Measurements from ENCODE around the gene HYAL4. TPM values are rescaled to one million over a fixed set of nuclear protein-coding genes. Genes with fewer than 3 reads are reported as not detected.
A peak's percentile ranks its signal among the peaks of the same experiment; 100 is the strongest.

Gene HYAL4
- total RNA-seq, 2 experiments from 2014 or later = not detected

GRCh38 chr7:123864966-123865365, 20.0 kb downstream of the HYAL4 start:
- Histone ChIP-seq H3K36me3 (ENCODE audit: insufficient read depth, low read length) (no peaks in the 10 kb centered on the region), H3K27ac (ENCODE audit: low read depth, low read length, poor library complexity, severe bottlenecking) (no peak overlapping the region), H3K9me3 (ENCODE audit: low read length) (no peaks in the 10 kb centered on the region), H4K20me1 (ENCODE audit: insufficient read depth, low read length) (no peaks in the 10 kb centered on the region), H3K4me2 (ENCODE audit: low read length) (no peak overlapping the region), H3K79me2 (ENCODE audit: insufficient read depth, low read depth, low read length) (no peaks in the 10 kb centered on the region), H3K4me1 (ENCODE audit: insufficient read depth, low read length, poor library complexity, severe bottlenecking) (no peaks in the 10 kb centered on the region), H3K9me2 (ENCODE audit: insufficient read depth, low read length) (no peaks in the 10 kb centered on the region), H2AFZ (ENCODE audit: low read length) (no peak overlapping the region), H3K4me3 (ENCODE audit: low read depth, low read length, poor library complexity, severe bottlenecking) (no peak overlapping the region)
- intact Hi-C loops (cut with micrococcal nuclease; ENCODE audit: unreplicated experiment) = loop anchor here (1.0 to 10.0 kb wide), 4 partner anchors 68 to 370 kb away; no protein-coding TSS in a partner anchor
- ChIA-PET CTCF (ENCODE audit: unreplicated experiment) (no interaction called here), POLR2A (interaction anchor here (0.6 to 0.8 kb wide), 2 partner anchors 504 to 739 kb away, joined by 3 read pairs; no protein-coding TSS in a partner anchor)
- TF ChIP-seq EZH2phosphoT487 (IDR thresholded peaks at IDR 0.05; ENCODE audit: borderline replicate concordance, low read depth, low read length) (no peak), CTCF (conservative IDR thresholded peaks at IDR 0.05; ENCODE audit: low read length) (no peak)
- BruUV-seq (replicated peaks) = no TSS peak
- DNase-seq (ENCODE audit: low spot score) = no peak

GRCh38 chr7:123865517-123866117, 20.6 kb downstream of the HYAL4 start:
- H3K27ac ChIP-seq (ENCODE audit: low read depth, low read length, poor library complexity, severe bottlenecking) = no peak overlapping the region
- no peaks in the 10 kb centered on the region for H3K9me3 ChIP-seq (ENCODE audit: low read length)
- H3K4me1 ChIP-seq (ENCODE audit: insufficient read depth, low read length, poor library complexity, severe bottlenecking) = no peaks in the 10 kb centered on the region
- no peaks in the 10 kb centered on the region for H3K79me2 ChIP-seq (ENCODE audit: insufficient read depth, low read depth, low read length)
- no peak overlapping the region for H3K4me2 ChIP-seq (ENCODE audit: low read length)
- ChIA-PET CTCF (ENCODE audit: unreplicated experiment) (no interaction called here), POLR2A (interaction anchor here (0.6 to 1.1 kb wide), 3 partner anchors 234 to 740 kb away, joined by 3 to 4 read pairs (median 3); no protein-coding TSS in a partner anchor)
- H3K4me3 ChIP-seq (ENCODE audit: low read depth, low read length, poor library complexity, severe bottlenecking) = no peak overlapping the region
- H2AFZ ChIP-seq (ENCODE audit: low read length) = no peak overlapping the region
- DNase-seq (ENCODE audit: low spot score) = peak; percentile 60
- H4K20me1 ChIP-seq (ENCODE audit: insufficient read depth, low read length) = no peaks in the 10 kb centered on the region
- intact Hi-C loops (cut with micrococcal nuclease; ENCODE audit: unreplicated experiment) = loop anchor here (1.0 to 10.0 kb wide), 4 partner anchors 68 to 371 kb away; no protein-coding TSS in a partner anchor
- no peaks in the 10 kb centered on the region for H3K36me3 ChIP-seq (ENCODE audit: insufficient read depth, low read length)
- H3K9me2 ChIP-seq (ENCODE audit: insufficient read depth, low read length) = no peaks in the 10 kb centered on the region
- no peak for TF ChIP-seq EZH2phosphoT487 (IDR thresholded peaks at IDR 0.05; ENCODE audit: borderline replicate concordance, low read depth, low read length)
- peak; percentile 82 for TF ChIP-seq CTCF (conservative IDR thresholded peaks at IDR 0.05; ENCODE audit: low read length)
- BruUV-seq (replicated peaks) = no TSS peak

- Histone ChIP-seq H2AFZ (ENCODE audit: low read length) (no peak overlapping the region), H3K36me3 (ENCODE audit: insufficient read depth, low read length) (no peaks in the 10 kb centered on the region), H3K4me1 (ENCODE audit: insufficient read depth, low read length, poor library complexity, severe bottlenecking) (no peaks in the 10 kb centered on the region), H3K27ac (ENCODE audit: low read depth, low read length, poor library complexity, severe bottlenecking) (no peak overlapping the region), H3K9me2 (ENCODE audit: insufficient read depth, low read length) (no peaks in the 10 kb centered on the region), H3K4me2 (ENCODE audit: low read length) (no peak overlapping the region), H3K79me2 (ENCODE audit: insufficient read depth, low read depth, low read length) (no peaks in the 10 kb centered on the region), H3K9me3 (ENCODE audit: low read length) (no peaks in the 10 kb centered on the region), H3K4me3 (ENCODE audit: low read depth, low read length, poor library complexity, severe bottlenecking) (no peak overlapping the region), H4K20me1 (ENCODE audit: insufficient read depth, low read length) (no peaks in the 10 kb centered on the region)
- BruUV-seq (replicated peaks) = no TSS peak
- TF ChIP-seq CTCF (conservative IDR thresholded peaks at IDR 0.05; ENCODE audit: low read length) (no peak), EZH2phosphoT487 (IDR thresholded peaks at IDR 0.05; ENCODE audit: borderline replicate concordance, low read depth, low read length) (no peak)
- no peak for DNase-seq (ENCODE audit: low spot score)
- POLR2A ChIA-PET = no interaction called here
- CTCF ChIA-PET (ENCODE audit: unreplicated experiment) = no interaction called here
- intact Hi-C loops (cut with micrococcal nuclease; ENCODE audit: unreplicated experiment) = loop anchor here (5.0 to 10.0 kb wide), 2 partner anchors 70 to 372 kb away; no protein-coding TSS in a partner anchor
These were observed 22.3 kb downstream of the HYAL4 start for GRCh38 chr7:123867225-123867624.
